Muscle of arm (tissue), 14 donors: Measurements from ENCODE around the gene C1orf232. TPM values are rescaled to one million over a fixed set of nuclear protein-coding genes. Genes with fewer than 3 reads are reported as not detected.

Source experiments
- DNase-seq: peaks from one replicate; pipeline ENCODE4 v3.0.0-alpha.2; 2013
- long read RNA-seq, 11 donors: transcript quantifications; one replicate each; lab custom pipeline, GENCODE V29; 2026
- polyA plus RNA-seq, 12 donors: library from polyadenylated mRNA; unstranded; fragments of 120-200 nt; gene quantifications; one replicate each; pipeline ENCODE4 v1.2.1, GENCODE V29; 2013; ENCODE audit not compliant: insufficient read length in 12 of 12

Gene C1orf232
- under 1 TPM in 1 of 12 donors, not detected in 11; 0.26 TPM for polyA plus RNA-seq
- long read RNA-seq, donor 1: 0 reads
- long read RNA-seq, donor 2: 0 reads
- long read RNA-seq, donor 3: 0 reads
- long read RNA-seq, donor 4: 0 reads
- long read RNA-seq, donor 5: 0 reads
- long read RNA-seq, donor 6: 0 reads
- long read RNA-seq, donor 7: 0 reads
- long read RNA-seq, donor 8: 0 reads
- long read RNA-seq, donor 9: 0 reads
- long read RNA-seq, donor 10: 0 reads
- long read RNA-seq, donor 11: 0 reads

DNA sequence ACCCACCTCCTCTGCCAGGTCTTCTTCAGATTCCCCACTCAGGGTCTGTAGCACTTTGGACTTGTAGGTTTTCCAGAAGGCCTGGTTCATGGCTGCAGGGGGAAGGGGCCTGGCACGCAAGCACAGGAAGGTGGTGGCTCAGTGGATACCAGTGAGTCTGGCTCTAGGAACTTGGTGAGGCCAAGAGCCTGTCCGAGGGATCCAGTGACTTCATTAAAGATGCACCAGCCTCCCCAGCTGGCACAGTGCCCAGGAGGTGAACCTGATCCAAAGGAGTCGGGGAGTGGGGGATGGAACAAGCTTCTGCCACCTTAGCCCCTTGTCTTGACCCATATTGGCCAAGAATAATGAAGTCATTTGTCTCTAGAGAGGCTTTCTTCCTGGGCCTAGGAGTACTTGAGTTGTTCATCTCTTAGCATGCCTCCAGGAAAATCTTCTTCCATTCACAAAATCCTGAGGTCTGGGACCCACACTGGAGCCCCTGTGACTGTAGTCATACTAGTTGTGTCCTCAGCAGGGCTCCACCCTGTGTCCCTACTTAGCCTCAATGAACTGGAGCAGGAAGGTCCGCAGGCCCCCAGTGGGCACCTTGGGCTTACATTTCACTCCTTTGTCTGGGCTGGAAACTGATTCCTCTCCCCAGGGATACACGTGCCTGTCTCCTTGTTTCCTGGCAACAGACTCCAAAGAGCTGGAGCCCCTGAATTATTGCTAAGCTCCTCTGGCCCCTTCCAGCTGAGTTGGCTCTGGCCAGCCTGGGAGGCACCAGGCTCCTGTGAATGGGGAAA lies at the start of gene C1orf232:
TSS of gene C1orf232 (minus strand) at position 554 of the 788 bp plus-strand sequence. CDS start at position 90, 464 bp downstream.
- DNase-seq: no peak

- DNase-seq: no peak
Observed at GRCh38 chr1:26215246-26215645, 46.5 kb upstream of the C1orf232 start.

- DNase-seq: no peak
Observed at GRCh38 chr1:26213335-26213905, 44.7 kb upstream of the C1orf232 start.

- no peak for DNase-seq
Observed at GRCh38 chr1:26212726-26213125, 44.0 kb upstream of the C1orf232 start.

DNA sequence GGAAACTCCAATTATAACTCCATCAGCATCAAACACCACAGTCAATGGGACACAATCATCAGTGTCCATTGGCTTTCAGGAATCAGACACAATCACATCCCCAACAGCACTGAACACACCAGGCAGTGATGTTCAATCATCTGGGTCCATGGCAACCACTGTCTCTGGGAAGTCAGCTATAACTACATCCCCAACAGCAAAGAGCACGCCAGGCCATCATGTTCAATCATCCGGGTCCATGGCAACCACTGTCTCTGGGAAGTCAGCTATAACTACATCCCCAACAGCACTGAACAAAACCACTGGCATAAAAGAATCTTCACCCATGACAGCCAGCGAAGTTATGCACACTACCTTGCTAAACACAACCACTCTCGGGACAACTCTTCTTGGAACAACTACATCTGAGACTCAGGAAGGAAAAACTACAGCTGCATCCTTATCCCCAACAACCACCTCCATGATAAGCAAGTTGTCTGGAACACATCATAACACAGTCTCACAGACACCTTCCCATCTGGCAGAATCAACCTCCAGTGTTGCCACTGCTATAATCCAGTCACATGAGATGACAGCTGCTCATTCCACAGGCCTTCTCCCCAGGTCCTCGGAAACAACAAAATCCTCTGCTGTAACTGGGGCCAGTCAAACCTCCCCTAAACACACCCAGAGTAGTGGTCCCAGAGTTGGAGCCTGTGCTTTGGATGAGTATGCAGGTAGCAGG lies 41.5 kb upstream of the C1orf232 start:
- no peak for DNase-seq

- no peak for DNase-seq
Observed at GRCh38 chr1:26203642-26204318, 35.0 kb upstream of the C1orf232 start.

- DNase-seq: no peak
Observed at GRCh38 chr1:26200413-26200812, 31.6 kb upstream of the C1orf232 start.

- DNase-seq: no peak
Observed at GRCh38 chr1:26197813-26198212, 29.1 kb upstream of the C1orf232 start.

- no peak for DNase-seq
Observed at GRCh38 chr1:26197301-26197700, 28.5 kb upstream of the C1orf232 start.

GRCh38 chr1:26195805-26196204 lies 27.0 kb upstream of the C1orf232 start:
- no peak for DNase-seq

DNA sequence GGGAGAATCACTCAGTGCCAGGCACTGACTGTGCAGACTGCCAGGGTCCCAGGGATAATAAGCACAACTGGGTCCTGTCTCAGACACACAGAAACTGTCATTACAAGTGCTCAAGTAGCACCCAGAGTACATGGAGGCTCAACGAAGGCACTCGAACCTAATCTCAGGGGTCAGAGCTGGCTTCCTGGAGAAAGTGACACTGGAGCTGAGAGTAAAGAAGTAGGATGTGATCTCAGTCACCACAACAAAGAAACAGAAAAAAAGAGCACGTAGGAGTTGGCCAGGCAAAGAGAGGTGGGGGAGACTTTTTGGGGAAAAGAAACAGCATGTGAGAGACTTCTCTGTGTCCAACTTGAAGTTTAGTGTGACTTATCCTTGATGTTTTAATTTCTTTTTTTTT lies 23.0 kb upstream of the C1orf232 start:
- no peak for DNase-seq

DNA sequence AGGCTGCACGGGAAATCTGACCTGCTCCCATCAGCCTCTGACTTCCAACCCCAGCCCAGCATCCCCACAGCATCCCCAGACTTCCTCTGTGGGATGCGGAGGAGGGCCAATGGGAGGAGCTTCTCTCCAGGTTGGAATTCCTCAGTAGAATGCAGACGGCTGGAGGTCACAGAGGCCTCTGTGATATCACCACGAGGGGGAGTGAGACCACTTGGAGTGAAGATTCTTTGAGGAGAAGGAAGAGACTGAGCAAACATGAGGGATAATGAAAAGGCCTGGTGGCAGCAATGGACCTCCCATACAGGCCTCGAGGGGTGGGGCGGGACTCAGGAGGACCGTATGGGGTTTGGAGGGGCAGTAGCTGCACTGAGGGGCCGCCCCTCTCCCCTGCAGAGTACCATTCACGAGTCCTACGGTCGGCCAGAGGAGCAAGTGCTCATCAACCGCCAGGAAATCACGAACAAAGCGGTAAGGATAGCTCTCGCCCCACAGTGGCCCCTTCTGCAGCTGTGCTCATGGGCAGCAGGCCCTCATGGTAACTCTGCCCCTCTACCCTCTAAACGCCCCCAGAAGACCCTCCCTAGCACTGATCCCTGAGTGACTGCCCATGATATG lies 21.7 kb upstream of the C1orf232 start, which contains the start of gene CATSPER4:
TSS of gene CATSPER4 (plus strand) at position 230 of the 615 bp plus-strand sequence. CDS start at position 256, 26 bp downstream.
- DNase-seq: no peak

GRCh38 chr1:26189751-26190275 lies 21.1 kb upstream of the C1orf232 start:
- no peak for DNase-seq

DNA sequence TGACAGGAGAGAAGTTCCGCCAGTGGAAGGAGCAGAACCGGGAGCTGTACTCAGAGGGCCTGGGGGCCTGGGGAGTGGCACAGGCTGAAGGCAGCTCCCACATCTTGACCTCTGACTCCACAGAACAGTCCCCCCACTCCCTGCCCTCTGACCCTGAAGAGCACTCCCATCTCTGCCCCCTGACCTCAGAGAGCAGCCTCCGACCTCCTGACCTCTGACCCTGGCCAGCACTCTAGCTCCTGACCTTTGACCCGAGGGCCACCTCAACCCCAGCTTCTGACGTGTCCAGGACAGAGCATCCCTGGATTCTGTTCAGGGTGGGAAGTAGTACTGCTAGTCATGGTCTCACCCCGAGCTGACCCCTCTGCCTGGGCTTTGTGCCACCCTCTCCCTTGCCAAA lies 20.6 kb upstream of the C1orf232 start:
- no peak for DNase-seq

DNA sequence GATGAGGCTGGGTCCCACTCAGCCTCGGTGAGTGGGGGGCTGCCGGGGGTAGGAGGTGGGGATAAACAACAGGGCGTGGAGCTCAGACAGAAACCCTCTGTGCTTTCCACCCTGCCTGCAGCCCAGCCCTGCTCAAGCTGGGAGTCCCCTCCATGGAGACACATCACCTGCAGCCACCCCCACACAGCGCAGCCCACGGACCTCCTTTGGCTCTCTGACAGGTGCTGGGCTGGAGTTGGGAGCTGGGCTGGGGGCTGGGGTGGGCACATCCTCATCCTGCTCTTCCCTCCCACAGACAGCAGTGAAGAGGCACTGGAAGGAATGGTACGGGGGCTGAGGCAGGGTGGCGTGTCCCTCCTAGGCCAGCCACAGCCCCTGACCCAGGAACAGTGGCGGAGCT lies 19.7 kb upstream of the C1orf232 start:
- DNase-seq: no peak

DNA sequence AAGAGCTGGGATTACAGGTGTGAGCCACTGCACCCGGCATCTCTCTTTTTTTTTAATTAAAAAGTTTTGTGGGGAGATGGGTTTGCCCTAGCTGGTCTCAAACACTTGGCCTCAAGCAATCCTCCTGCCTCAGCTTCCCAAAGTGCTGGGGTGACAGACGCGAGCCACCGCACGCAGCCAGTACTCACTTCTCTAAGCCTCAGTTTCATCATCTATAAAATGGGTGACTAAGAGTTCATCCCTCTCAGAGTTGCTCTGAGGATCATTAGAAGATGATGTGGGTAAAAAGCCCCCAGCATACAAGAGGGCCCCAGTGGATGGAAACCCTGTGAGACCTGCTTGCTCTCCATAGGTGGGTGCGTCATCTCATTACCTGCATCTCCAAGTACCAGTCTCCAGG lies 19.1 kb upstream of the C1orf232 start:
- DNase-seq: no peak

DNA sequence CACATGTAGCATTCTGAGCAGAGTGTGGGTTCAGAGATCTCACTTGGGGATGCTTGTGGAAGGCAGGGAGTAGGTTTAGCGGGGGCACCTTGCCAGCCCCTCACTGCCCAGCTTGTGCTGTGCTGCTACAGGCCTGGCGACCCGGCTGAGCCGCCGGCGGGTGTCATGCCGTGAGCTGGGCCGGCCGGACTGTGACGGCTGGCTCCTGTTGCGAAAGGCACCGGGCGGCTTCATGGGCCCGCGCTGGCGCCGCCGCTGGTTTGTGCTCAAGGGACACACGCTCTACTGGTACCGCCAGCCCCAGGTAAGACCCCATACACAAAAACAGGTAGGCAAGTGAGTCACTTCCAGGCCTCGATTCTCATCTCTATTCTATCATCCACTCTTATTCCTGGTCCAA lies 16.1 kb upstream of the C1orf232 start:
- no peak for DNase-seq

DNA sequence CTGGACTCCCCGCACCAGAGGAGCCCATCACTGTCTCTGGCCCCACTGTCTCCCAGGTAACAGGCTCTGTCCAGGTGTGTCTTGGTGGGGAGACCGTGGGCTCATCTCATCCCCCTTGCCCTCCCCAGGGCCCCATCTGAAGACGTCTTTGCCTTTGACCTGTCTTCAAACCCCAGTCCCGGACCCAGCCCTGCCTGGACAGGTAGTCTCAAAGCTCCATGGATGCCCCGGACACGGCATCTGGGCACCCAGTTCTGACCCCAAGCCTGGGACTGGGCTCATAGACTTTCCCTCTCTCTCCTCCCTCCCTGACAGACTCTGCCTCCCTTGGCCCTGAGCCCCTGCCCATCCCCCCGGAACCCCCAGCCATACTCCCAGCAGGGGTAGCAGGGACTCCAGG lies 15.3 kb upstream of the C1orf232 start:
- DNase-seq: no peak

GRCh38 chr1:26182383-26182696 lies 13.6 kb upstream of the C1orf232 start:
- no peak for DNase-seq

- DNase-seq: no peak
Observed at GRCh38 chr1:26181586-26182382, 13.0 kb upstream of the C1orf232 start.
